Measurements from ENCODE around the gene WNT9B. TPM values are rescaled to one million over a fixed set of nuclear protein-coding genes. Genes with fewer than 3 reads are reported as not detected.

Gene WNT9B
- total RNA-seq, 1 donor from 2014 or later, result 2.0 TPM

DNA sequence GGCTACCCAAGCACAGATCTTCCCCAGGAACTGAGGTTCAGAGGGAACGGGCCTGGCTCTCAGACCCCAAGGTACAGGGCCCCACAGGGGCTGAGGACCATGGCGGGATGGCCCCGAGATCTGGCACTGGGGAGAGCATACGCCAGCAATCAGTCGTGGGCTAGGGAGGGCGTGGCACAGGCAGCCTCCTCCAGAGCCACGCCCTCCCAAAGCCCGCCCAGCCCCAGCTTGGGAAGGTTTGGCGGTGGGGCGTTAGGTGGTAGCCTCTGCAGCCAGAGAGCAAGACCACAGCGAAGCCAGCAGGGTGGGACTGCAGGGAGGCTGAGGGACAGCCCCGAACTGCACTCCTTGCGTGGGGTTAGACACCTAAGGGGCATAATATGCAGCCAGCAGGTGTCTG is 11.6 kb downstream of the WNT9B start:
- no peak for DNase-seq (ENCODE audit: low spot score in 2 of 2, unreplicated experiment in 2 of 2)
- no peaks in the 10 kb centered on the region for H3K27me3 Mint-ChIP-seq (ENCODE audit: low read depth)
- H3K9me3 Mint-ChIP-seq, result no peaks in the 10 kb centered on the region
- H3K27ac Mint-ChIP-seq, result no peak overlapping the region
- H3K4me3 Mint-ChIP-seq, result no peak overlapping the region
- TF ChIP-seq CTCF (IDR thresholded peaks at IDR 0.05; ENCODE audit: unreplicated experiment), result no peak
- peaks cover 10% of the 10 kb centered on the region for H3K4me1 Mint-ChIP-seq
- no peaks in the 10 kb centered on the region for H3K36me3 Mint-ChIP-seq

DNA sequence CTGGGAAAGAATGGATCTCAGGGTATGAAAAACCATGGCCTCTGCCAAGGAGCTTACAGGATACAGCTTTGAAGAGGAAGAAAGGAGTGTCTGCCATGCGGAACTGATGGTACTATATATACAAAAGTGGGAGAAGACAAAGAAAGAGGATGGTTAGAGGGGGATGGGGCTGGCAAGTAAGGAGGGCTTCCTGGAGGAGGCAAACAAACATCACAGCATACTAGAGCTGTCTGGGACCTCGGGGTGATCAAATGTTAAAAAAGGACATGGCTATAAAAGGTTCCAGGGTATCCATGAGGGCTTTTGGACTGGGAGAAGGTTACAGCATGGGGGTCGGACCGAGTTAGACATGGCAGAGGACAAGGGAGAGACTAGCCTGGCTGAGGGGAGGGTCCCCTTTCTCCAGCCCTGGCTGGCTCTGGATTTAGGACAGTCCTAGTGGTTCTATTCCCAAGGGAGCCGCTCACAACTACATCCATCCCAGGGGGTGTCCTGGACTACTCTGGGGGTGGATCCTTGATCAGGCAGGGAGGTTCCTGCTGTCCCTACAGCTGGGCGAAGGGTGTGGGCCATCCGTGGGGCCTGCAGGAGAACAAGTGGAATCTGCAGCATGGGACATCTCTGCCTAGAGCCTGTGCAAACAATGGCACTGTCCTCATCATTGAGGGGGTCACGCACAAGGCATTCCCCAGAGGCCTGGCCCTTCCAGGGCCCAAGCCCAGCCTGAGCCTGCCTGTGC is 12.2 kb downstream of the WNT9B start:
- Mint-ChIP-seq H3K9me3 (no peaks in the 10 kb centered on the region), H3K36me3 (no peaks in the 10 kb centered on the region), H3K4me1 (peaks cover 11% of the 10 kb centered on the region), H3K27me3 (ENCODE audit: low read depth) (no peaks in the 10 kb centered on the region), H3K27ac (no peak overlapping the region), H3K4me3 (no peak overlapping the region)
- no peak for TF ChIP-seq CTCF (IDR thresholded peaks at IDR 0.05; ENCODE audit: unreplicated experiment)
- no peak for DNase-seq (ENCODE audit: low spot score in 2 of 2, unreplicated experiment in 2 of 2)

- TF ChIP-seq CTCF (IDR thresholded peaks at IDR 0.05; ENCODE audit: unreplicated experiment), result no peak
- Mint-ChIP-seq H3K27me3 (ENCODE audit: low read depth) (no peaks in the 10 kb centered on the region), H3K36me3 (no peaks in the 10 kb centered on the region), H3K4me3 (no peak overlapping the region), H3K4me1 (peaks cover 13% of the 10 kb centered on the region), H3K9me3 (no peaks in the 10 kb centered on the region), H3K27ac (no peak overlapping the region)
- DNase-seq (ENCODE audit: low spot score in 2 of 2, unreplicated experiment in 2 of 2), result no peak
Observed at GRCh38 chr17:46865100-46865499, 13.7 kb downstream of the WNT9B start.

DNA sequence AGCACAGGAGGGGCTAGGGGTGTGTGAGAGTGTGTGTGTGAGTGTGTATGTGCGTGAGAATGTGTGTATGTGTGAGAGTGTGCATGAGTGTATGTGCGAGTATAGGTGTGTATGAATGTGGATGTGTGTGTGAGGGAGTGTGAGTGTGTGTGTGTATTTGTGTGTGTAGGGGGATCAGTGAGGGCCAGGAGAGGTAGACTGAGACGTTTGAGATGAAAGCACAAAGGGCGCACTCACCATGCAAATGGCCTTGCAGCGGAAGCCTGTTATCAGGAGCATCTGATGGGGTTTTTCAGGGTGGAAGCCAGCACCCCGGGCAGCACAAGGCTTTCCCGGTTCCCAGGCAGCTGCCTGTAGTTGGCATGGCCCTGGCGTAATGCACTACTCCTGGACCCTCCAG is 14.9 kb downstream of the WNT9B start:
- Mint-ChIP-seq H3K27me3 (ENCODE audit: low read depth) (no peaks in the 10 kb centered on the region), H3K27ac (no peak overlapping the region), H3K36me3 (no peaks in the 10 kb centered on the region), H3K4me1 (peaks cover 13% of the 10 kb centered on the region), H3K4me3 (no peak overlapping the region), H3K9me3 (no peaks in the 10 kb centered on the region)
- no peak for TF ChIP-seq CTCF (IDR thresholded peaks at IDR 0.05; ENCODE audit: unreplicated experiment)
- no peak for DNase-seq (ENCODE audit: low spot score in 2 of 2, unreplicated experiment in 2 of 2)

GRCh38 chr17:46866747-46867146 is 15.4 kb downstream of the WNT9B start:
- Mint-ChIP-seq H3K9me3 (no peaks in the 10 kb centered on the region), H3K4me1 (peaks cover 13% of the 10 kb centered on the region), H3K36me3 (no peaks in the 10 kb centered on the region), H3K27me3 (ENCODE audit: low read depth) (no peaks in the 10 kb centered on the region), H3K4me3 (no peak overlapping the region), H3K27ac (no peak overlapping the region)
- no peak for DNase-seq (ENCODE audit: low spot score in 2 of 2, unreplicated experiment in 2 of 2)
- TF ChIP-seq CTCF (IDR thresholded peaks at IDR 0.05; ENCODE audit: unreplicated experiment), result no peak
